ENCODE data around the gene ZBTB33.

Gene ZBTB33

DNA sequence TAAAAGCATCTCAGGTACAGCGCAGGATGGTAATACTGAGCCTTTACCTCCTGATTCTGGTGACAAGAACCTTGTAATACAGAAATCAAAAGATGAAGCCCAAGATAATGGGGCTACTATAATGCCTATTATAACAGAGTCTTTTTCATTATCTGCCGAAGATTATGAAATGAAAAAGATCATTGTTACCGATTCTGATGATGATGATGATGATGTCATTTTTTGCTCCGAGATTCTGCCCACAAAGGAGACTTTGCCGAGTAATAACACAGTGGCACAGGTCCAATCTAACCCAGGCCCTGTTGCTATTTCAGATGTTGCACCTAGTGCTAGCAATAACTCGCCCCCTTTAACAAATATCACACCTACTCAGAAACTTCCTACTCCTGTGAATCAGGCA, 3.2 kb downstream of the ZBTB33 start:
- peaks cover 41% of the 10 kb centered on the region for H3K79me2 ChIP-seq (ENCODE audit: low read length)
- no peak overlapping the region for H2AFZ ChIP-seq (ENCODE audit: low read length)
- H3K9ac ChIP-seq (ENCODE audit: low read length), result no peak overlapping the region
- H3K9me3 ChIP-seq (replicated peaks; ENCODE audit: insufficient read depth, low read length), result no peaks in the 10 kb centered on the region
- no peak overlapping the region for H3K4me2 ChIP-seq (ENCODE audit: low read depth, low read length)
- no peaks in the 10 kb centered on the region for H3K27me3 ChIP-seq (replicated peaks; ENCODE audit: insufficient read depth, low read length)
- peaks cover 4% of the 10 kb centered on the region for H3K36me3 ChIP-seq (replicated peaks; ENCODE audit: insufficient read depth, low read length)
- H3K4me3 ChIP-seq (ENCODE audit: low read length), result no peak overlapping the region
- TF ChIP-seq EZH2 (optimal IDR thresholded peaks at IDR 0.05; ENCODE audit: low read depth, low read length) (no peak), CTCF (IDR thresholded peaks at IDR 0.05; ENCODE audit: low read length) (no peak), EZH2phosphoT487 (IDR thresholded peaks at IDR 0.05; ENCODE audit: low read length) (no peak)
- no peak overlapping the region for H3K27ac ChIP-seq (ENCODE audit: low read length)
- DNase-seq, result no peak
- peaks cover 5% of the 10 kb centered on the region; the same call in 1 of the 2 replicates for H3K4me1 ChIP-seq (ENCODE audit: low read length)
- H3K9me2 ChIP-seq (replicated peaks; ENCODE audit: insufficient read depth, low read length), result no peaks in the 10 kb centered on the region
- H4K20me1 ChIP-seq (ENCODE audit: insufficient read depth, low read length), result no peaks in the 10 kb centered on the region
- H3F3A ChIP-seq (ENCODE audit: insufficient read depth, low read length), result no peaks in the 10 kb centered on the region

- Histone ChIP-seq H3K4me3 (ENCODE audit: low read length) (no peak overlapping the region), H3K4me2 (ENCODE audit: low read depth, low read length) (no peak overlapping the region), H3K36me3 (replicated peaks; ENCODE audit: insufficient read depth, low read length) (no peaks in the 10 kb centered on the region; the same call in 1 of the 2 replicates), H2AFZ (ENCODE audit: low read length) (no peak overlapping the region), H3K27me3 (replicated peaks; ENCODE audit: insufficient read depth, low read length) (no peaks in the 10 kb centered on the region), H3K4me1 (ENCODE audit: low read length) (no peaks in the 10 kb centered on the region), H4K20me1 (ENCODE audit: insufficient read depth, low read length) (no peaks in the 10 kb centered on the region), H3F3A (ENCODE audit: insufficient read depth, low read length) (no peaks in the 10 kb centered on the region), H3K9me3 (replicated peaks; ENCODE audit: insufficient read depth, low read length) (no peaks in the 10 kb centered on the region), H3K9ac (ENCODE audit: low read length) (no peak overlapping the region), H3K79me2 (ENCODE audit: low read length) (peaks cover 11% of the 10 kb centered on the region), H3K9me2 (replicated peaks; ENCODE audit: insufficient read depth, low read length) (no peaks in the 10 kb centered on the region), H3K27ac (ENCODE audit: low read length) (no peak overlapping the region)
- peak; percentile 21 for DNase-seq
- TF ChIP-seq EZH2phosphoT487 (IDR thresholded peaks at IDR 0.05; ENCODE audit: low read length) (no peak), EZH2 (optimal IDR thresholded peaks at IDR 0.05; ENCODE audit: low read depth, low read length) (no peak), CTCF (IDR thresholded peaks at IDR 0.05; ENCODE audit: low read length) (no peak)
Measured at GRCh38 chrX:120260369-120260768, 9.8 kb downstream of the ZBTB33 start.

DNA sequence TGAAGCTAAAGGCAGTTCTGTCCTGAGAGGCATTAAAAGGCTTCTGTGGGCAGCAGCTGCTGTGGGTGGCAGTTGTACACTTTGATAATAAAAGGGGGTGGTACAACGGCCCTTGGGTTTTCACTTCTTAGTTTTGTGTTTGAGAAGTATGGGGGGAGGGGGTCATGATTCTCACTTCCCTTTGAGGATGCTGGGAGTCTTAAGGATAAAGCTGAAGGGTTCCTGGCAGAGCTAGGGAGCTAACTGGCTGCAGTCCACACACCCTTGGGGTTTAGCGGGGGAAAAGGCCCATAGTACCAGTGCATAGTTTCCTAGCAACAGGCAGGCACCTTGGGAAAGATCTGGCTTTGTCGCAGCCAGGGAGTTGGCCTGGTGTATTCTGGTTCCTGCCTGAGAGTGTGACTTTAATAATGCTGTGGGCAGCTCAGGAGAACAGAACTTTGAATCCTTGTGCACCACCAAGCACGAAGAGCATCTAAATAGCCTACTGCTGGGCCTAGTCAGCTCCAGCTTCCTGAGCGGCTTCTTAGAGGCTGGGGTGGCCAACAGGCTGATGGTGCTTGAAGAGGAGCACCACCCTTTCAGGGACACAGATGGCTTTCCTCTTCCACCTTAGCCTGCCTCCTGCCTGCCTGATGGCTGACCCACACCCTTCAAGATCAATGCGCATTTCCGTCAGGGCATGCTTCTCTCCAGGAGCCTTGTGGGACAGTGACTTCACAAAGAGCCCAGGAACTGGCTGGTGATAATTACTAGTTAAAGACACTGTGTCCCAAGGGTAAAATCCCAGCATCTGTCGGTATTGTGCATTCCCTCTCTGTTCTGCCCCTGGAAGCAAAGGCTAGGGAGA, 12.5 kb downstream of the ZBTB33 start:
- H3F3A ChIP-seq (ENCODE audit: insufficient read depth, low read length), result no peaks in the 10 kb centered on the region
- H4K20me1 ChIP-seq (ENCODE audit: insufficient read depth, low read length), result no peaks in the 10 kb centered on the region
- no peak for TF ChIP-seq CTCF (IDR thresholded peaks at IDR 0.05; ENCODE audit: low read length)
- no peak for TF ChIP-seq EZH2phosphoT487 (IDR thresholded peaks at IDR 0.05; ENCODE audit: low read length)
- no peak for TF ChIP-seq EZH2 (optimal IDR thresholded peaks at IDR 0.05; ENCODE audit: low read depth, low read length)
- no peak overlapping the region for H3K9ac ChIP-seq (ENCODE audit: low read length)
- no peaks in the 10 kb centered on the region; the same call in none of the 2 replicates for H3K36me3 ChIP-seq (replicated peaks; ENCODE audit: insufficient read depth, low read length)
- H3K9me2 ChIP-seq (replicated peaks; ENCODE audit: insufficient read depth, low read length), result no peaks in the 10 kb centered on the region
- H3K79me2 ChIP-seq (ENCODE audit: low read length), result no peaks in the 10 kb centered on the region; the same call in 1 of the 2 replicates
- H3K4me2 ChIP-seq (ENCODE audit: low read depth, low read length), result no peak overlapping the region
- no peaks in the 10 kb centered on the region for H3K27me3 ChIP-seq (replicated peaks; ENCODE audit: insufficient read depth, low read length)
- DNase-seq, result no peak
- H3K4me1 ChIP-seq (ENCODE audit: low read length), result no peaks in the 10 kb centered on the region
- no peak overlapping the region for H3K4me3 ChIP-seq (ENCODE audit: low read length)
- no peak overlapping the region for H2AFZ ChIP-seq (ENCODE audit: low read length)
- no peaks in the 10 kb centered on the region for H3K9me3 ChIP-seq (replicated peaks; ENCODE audit: insufficient read depth, low read length)
- H3K27ac ChIP-seq (ENCODE audit: low read length), result peak overlapping the region; percentile 39; the same call in 1 of the 2 replicates
